H9 (cell line): ENCODE measurements around the gene BRPF1. TPM values are rescaled to one million over a fixed set of nuclear protein-coding genes. Genes with fewer than 3 reads are reported as not detected.

ENCODE experiments used
- DNase-seq: peaks from one replicate; pipeline ENCODE4 v3.0.0-alpha.2; 2017
- H2AFZ ChIP-seq: one replicate; pipeline ENCODE4 v1.6.1; 2013; ENCODE audit warnings: mild to moderate bottlenecking, low read length, control low read depth, moderate library complexity
- H2AK5ac ChIP-seq: 2 replicates; pipeline ENCODE4 v1.6.1; 2013; ENCODE audit warnings: low read length, control low read depth, mixed read lengths; ENCODE audit not compliant: insufficient read length
- H2BK120ac ChIP-seq: one replicate; pipeline ENCODE4 v1.6.1; 2013; ENCODE audit warnings: low read depth, mild to moderate bottlenecking, low read length, control low read depth, inconsistent platforms; ENCODE audit not compliant: poor library complexity, severe bottlenecking
- H2BK12ac ChIP-seq: 2 replicates; pipeline ENCODE4 v1.6.1; 2013; ENCODE audit warnings: low read length, control low read depth, mixed read lengths, low read depth; ENCODE audit not compliant: insufficient read length
- H2BK15ac ChIP-seq: 2 replicates; pipeline ENCODE4 v1.6.1; 2013; ENCODE audit warnings: low read depth, low read length, control low read depth
- H2BK20ac ChIP-seq: one replicate; pipeline ENCODE4 v1.6.1; 2013; ENCODE audit warnings: low read depth, mild to moderate bottlenecking, low read length, control low read depth, inconsistent platforms; ENCODE audit not compliant: poor library complexity, severe bottlenecking
- H2BK5ac ChIP-seq: 2 replicates; pipeline ENCODE4 v1.6.1; 2013; ENCODE audit warnings: low read length, control low read depth, mixed read lengths; ENCODE audit not compliant: insufficient read length
- H3K14ac ChIP-seq: 2 replicates; pipeline ENCODE4 v1.6.1; 2013; ENCODE audit warnings: low read length, control low read depth; ENCODE audit not compliant: insufficient read depth
- H3K18ac ChIP-seq: 2 replicates; pipeline ENCODE4 v1.6.1; 2013; ENCODE audit warnings: low read depth, mild to moderate bottlenecking, mixed read lengths, low read length, control low read depth; ENCODE audit not compliant: insufficient read length
- H3K23ac ChIP-seq: 2 replicates; pipeline ENCODE4 v1.6.1; 2013; ENCODE audit warnings: low read length, control low read depth, mixed read lengths, low read depth; ENCODE audit not compliant: insufficient read length
- H3K23me2 ChIP-seq: 2 replicates; pipeline ENCODE4 v1.6.1; 2013; ENCODE audit warnings: low read depth, mild to moderate bottlenecking, mixed read lengths, low read length, control low read depth; ENCODE audit not compliant: insufficient read length, poor library complexity, severe bottlenecking
- H3K27ac ChIP-seq: 2 replicates; pipeline ENCODE4 v1.5.1; 2013; ENCODE audit warnings: low read length, control low read depth, mixed read lengths, low read depth; ENCODE audit not compliant: insufficient read length
- H3K27me3 ChIP-seq: 2 replicates; pipeline ENCODE4 v1.6.1; 2013; ENCODE audit warnings: low read length, control low read depth, inconsistent platforms; ENCODE audit not compliant: insufficient read depth
- H3K4ac ChIP-seq: 2 replicates; pipeline ENCODE4 v1.6.1; 2013; ENCODE audit warnings: low read depth, mild to moderate bottlenecking, control low read depth, inconsistent platforms, low read length, moderate library complexity
- H3K4me1 ChIP-seq: 2 replicates; pipeline ENCODE4 v1.6.1; 2013; ENCODE audit warnings: low read length, control low read depth, inconsistent platforms; ENCODE audit not compliant: insufficient read depth
- H3K4me2 ChIP-seq: 2 replicates; pipeline ENCODE4 v1.6.1; 2013; ENCODE audit warnings: low read length, control low read depth, mixed read lengths; ENCODE audit not compliant: insufficient read length, insufficient read depth
- H3K56ac ChIP-seq: 2 replicates; pipeline ENCODE4 v1.6.1; 2013; ENCODE audit warnings: low read depth, mild to moderate bottlenecking, mixed read lengths, low read length, control low read depth; ENCODE audit not compliant: insufficient read length
- H3K79me1 ChIP-seq: 2 replicates; pipeline ENCODE4 v1.6.1; 2013; ENCODE audit warnings: low read depth, mild to moderate bottlenecking, moderate library complexity, low read length, control low read depth, inconsistent platforms; ENCODE audit not compliant: insufficient read depth, poor library complexity, severe bottlenecking
- H3K79me2 ChIP-seq: 2 replicates; pipeline ENCODE4 v1.6.1; 2013; ENCODE audit warnings: low read length, control low read depth, inconsistent platforms; ENCODE audit not compliant: insufficient read depth
- H3K9ac ChIP-seq: 2 replicates; pipeline ENCODE4 v1.6.1; 2013; ENCODE audit warnings: low read length, control low read depth, mixed read lengths; ENCODE audit not compliant: insufficient read length; ENCODE audit errors: extremely low read depth
- H3K9me3 ChIP-seq: one replicate; pipeline ENCODE4 v1.6.1; 2013; ENCODE audit warnings: low read depth, low read length, inconsistent platforms; ENCODE audit not compliant: control insufficient read depth
- H3T11ph ChIP-seq: one replicate; pipeline ENCODE4 v1.6.1; 2013; ENCODE audit warnings: mild to moderate bottlenecking, low read length, control low read depth, inconsistent platforms
- H4K20me1 ChIP-seq: one replicate; pipeline ENCODE4 v1.6.1; 2013; ENCODE audit not compliant: control insufficient read depth, insufficient read length, insufficient read depth
- H4K5ac ChIP-seq: 2 replicates; pipeline ENCODE4 v1.6.1; 2013; ENCODE audit warnings: low read depth, mild to moderate bottlenecking, mixed read lengths, low read length, control low read depth; ENCODE audit not compliant: insufficient read length
- H4K8ac ChIP-seq: replicated peaks from 2 replicates; pipeline ENCODE4 v1.6.1; 2013; ENCODE audit warnings: low read length, control low read depth, mixed read lengths, low read depth; ENCODE audit not compliant: insufficient read length
- H4K91ac ChIP-seq: 2 replicates; pipeline ENCODE4 v1.6.1; 2013; ENCODE audit warnings: low read depth, mild to moderate bottlenecking, moderate library complexity, mixed read lengths, low read length, control low read depth; ENCODE audit not compliant: insufficient read length
- H3K27ac Mint-ChIP-seq, 3 experiments: 2 replicates in 2 of 3; 3 replicates in 1 of 3; pipeline ENCODE4 v1.8.0; 2020 to 2021; ENCODE audit warnings: mixed read lengths in 3 of 3, mild to moderate bottlenecking in 1 of 3, moderate library complexity in 1 of 3
- H3K27me3 Mint-ChIP-seq: 2 replicates; pipeline ENCODE4 v1.8.0; 2021; ENCODE audit warnings: low read depth, mild to moderate bottlenecking, moderate library complexity, mixed read lengths
- H3K36me3 Mint-ChIP-seq, 3 experiments: 2 replicates in 2 of 3; 3 replicates in 1 of 3; pipeline ENCODE4 v1.8.0; 2020 to 2021; ENCODE audit warnings: low read depth in 3 of 3, mixed read lengths in 3 of 3; ENCODE audit not compliant: insufficient read depth in 1 of 3
- H3K4me1 Mint-ChIP-seq, 2 experiments: 2 replicates each; pipeline ENCODE4 v1.8.0; 2020; ENCODE audit warnings: mixed read lengths in 2 of 2
- H3K4me3 Mint-ChIP-seq, 2 experiments: 2 replicates in 1 of 2; 3 replicates in 1 of 2; pipeline ENCODE4 v1.8.0; 2020 to 2021; ENCODE audit warnings: mild to moderate bottlenecking in 2 of 2, mixed read lengths in 2 of 2, moderate library complexity in 1 of 2
- H3K9me3 Mint-ChIP-seq, 2 experiments: 2 replicates in 1 of 2; 3 replicates in 1 of 2; pipeline ENCODE4 v1.8.0; 2020; ENCODE audit warnings: mild to moderate bottlenecking in 2 of 2, mixed read lengths in 2 of 2, moderate library complexity in 1 of 2
- CTCF ChIP-seq: fragments of 200-600 bp; sonication (generic); conservative IDR thresholded peaks from 3 replicates; pipeline ENCODE4 v1.8.0; 2021; ENCODE audit warnings: antibody characterized with exemption, mild to moderate bottlenecking
- WGBS: extraction: QIAGEN DNeasy Blood & Tissue Kit; methylation state at CpG from one replicate; pipeline ENCODE4 v1.1.7; 2013; ENCODE audit warnings: missing lambda C conversion rate, low lambda C conversion rate, mixed read lengths; ENCODE audit not compliant: insufficient read length; ENCODE audit errors: extremely low coverage; 5-methylcytosine and 5-hydroxymethylcytosine counted together
- total RNA-seq: library from RNA; stranded (reverse); gene quantifications from 2 replicates; pipeline ENCODE4 v1.2.1, GENCODE V29; 2021

Gene BRPF1
- total RNA-seq, 1 experiment from 2014 or later, result 38.6 TPM

GRCh38 chr3:9767418-9767817 lies 35.9 kb downstream of the BRPF1 start:
- Histone ChIP-seq H3K23me2 (no peaks in the 10 kb centered on the region), H3K9me3 (no peaks in the 10 kb centered on the region), H3K4me1 (no peaks in the 10 kb centered on the region), H3K79me2 (no peaks in the 10 kb centered on the region), H4K91ac (no peak overlapping the region), H3T11ph (no peak overlapping the region), H3K23ac (no peak overlapping the region), H3K4me2 (no peak overlapping the region), H4K8ac (no peak overlapping the region), H2AFZ (no peak overlapping the region), H2BK120ac (no peak overlapping the region), H3K56ac (no peak overlapping the region), H2BK5ac (no peak overlapping the region), H2BK12ac (no peak overlapping the region), H2BK20ac (no peak overlapping the region), H3K9ac (no peak overlapping the region), H3K14ac (no peak overlapping the region), H4K20me1 (no peaks in the 10 kb centered on the region), H2BK15ac (no peak overlapping the region), H3K79me1 (no peaks in the 10 kb centered on the region), H3K18ac (no peak overlapping the region), H2AK5ac (no peak overlapping the region), H3K27me3 (no peaks in the 10 kb centered on the region; the same call in 1 of the 2 replicates), H3K27ac (no peak overlapping the region), H4K5ac (no peak overlapping the region), H3K4ac (no peak overlapping the region)
- H3K4me3 Mint-ChIP-seq, result no peak overlapping the region
- peaks cover 50% of the 10 kb centered on the region for H3K27me3 Mint-ChIP-seq
- peaks cover 21 to 32% of the 10 kb centered on the region in 2 experiments for H3K4me1 Mint-ChIP-seq
- H3K27ac Mint-ChIP-seq, result no peak overlapping the region; a peak in 1 of 7 replicates
- TF ChIP-seq CTCF, result no peak
- H3K9me3 Mint-ChIP-seq, result no peaks in the 10 kb centered on the region
- WGBS, result no CpG with 5 or more reads among the region's 7 CpGs
- DNase-seq, result no peak
- H3K36me3 Mint-ChIP-seq, result peaks cover 0 to 16% (median 2%) of the 10 kb centered on the region in 3 experiments; a peak in 3 of 7 replicates
